Renal pelvis (tissue), 4 donors: ENCODE measurements around the gene PLPPR2. TPM values are rescaled to one million over a fixed set of nuclear protein-coding genes. Genes with fewer than 3 reads are reported as not detected.
"Not testable (repeated sequence)": the region's sequence is repeated elsewhere in the genome, so short reads cannot be mapped to it uniquely, and the experiment has no call there.

Experiments
- DNase-seq: peaks from one replicate; pipeline ENCODE4 v3.0.0-alpha.2; 2013
- polyA plus RNA-seq, 3 donors: library from polyadenylated mRNA; unstranded; fragments of 120-200 nt; gene quantifications; one replicate each; pipeline ENCODE4 v1.2.1, GENCODE V29; 2013; ENCODE audit not compliant: insufficient read length in 3 of 3

Gene PLPPR2
- polyA plus RNA-seq, 3 donors, result 13.6 to 16.0 (median 15.9) TPM

DNA sequence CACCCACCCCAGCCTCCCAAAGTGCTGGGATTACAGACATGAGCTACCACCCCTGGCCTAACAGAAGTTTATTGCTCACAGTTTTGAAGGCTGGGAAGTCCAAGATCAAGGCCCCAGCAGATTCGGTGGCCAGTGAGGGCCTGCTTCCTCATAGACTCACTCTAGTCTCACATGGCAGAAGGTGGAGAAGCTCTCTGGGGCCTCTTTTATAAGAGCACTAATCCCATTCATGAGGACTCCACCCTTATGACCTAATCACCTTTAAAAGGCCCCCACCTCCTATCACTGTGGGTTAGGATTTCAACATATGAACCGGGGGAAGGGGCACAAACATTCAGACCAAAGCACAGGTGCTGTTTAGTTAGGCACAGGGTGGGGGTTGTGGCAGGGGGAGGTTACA, 12.3 kb downstream of the PLPPR2 start:
- DNase-seq, result no peak

DNA sequence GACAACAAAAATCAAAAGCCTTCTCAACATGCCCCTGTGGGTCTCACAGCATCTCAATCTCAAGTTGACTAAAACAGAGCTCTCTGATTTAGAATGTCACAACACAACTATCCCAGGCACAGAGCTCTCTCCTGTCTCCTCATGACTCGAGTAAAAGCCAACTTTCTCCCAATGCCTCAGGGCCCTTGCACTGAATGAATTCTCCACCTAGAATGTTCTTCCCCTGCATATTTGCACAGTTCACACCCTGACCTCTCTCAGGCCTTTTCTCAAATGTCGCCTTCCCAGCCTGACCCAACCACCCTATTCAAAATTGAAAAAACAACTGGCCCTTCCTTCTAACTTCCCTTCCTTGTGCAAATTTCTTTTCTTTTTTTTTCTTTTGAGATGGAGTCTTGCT, 15.5 kb downstream of the PLPPR2 start:
- DNase-seq, result no peak

DNA sequence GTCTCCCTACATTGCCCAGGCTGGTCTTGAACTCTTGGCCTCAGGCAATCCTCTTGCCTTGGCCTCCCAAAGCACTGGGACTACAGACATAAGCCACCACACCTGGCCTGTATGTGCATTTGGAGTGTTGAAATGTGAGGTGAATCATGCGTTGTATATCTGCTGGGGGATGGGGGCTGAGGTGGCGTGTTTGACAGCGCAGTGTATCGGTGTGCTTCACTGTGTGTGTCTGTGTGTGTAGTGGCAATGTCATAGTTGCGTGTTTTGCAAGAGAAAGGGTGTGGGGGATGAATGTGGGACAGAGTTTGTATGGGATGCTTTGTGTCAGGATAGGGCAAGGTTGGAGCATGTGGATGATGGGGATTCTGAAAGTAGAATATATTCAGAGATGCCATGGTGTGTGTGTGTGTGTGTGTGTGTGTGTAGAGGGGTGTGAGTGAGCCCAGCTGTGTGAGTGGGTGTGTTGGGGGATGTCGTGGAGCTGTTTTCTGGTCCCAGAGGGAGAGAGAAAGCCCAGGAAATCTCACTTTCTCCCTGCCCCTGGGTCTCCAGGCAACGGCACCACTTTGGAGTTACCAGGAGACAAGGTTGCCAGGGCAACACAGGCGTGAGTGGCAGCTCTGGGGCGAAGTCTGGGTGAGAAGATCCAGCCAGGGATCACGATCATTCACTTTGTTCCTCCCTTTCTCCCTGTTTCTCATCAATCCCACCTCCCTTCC, 18.1 kb downstream of the PLPPR2 start:
- no peak for DNase-seq

DNA sequence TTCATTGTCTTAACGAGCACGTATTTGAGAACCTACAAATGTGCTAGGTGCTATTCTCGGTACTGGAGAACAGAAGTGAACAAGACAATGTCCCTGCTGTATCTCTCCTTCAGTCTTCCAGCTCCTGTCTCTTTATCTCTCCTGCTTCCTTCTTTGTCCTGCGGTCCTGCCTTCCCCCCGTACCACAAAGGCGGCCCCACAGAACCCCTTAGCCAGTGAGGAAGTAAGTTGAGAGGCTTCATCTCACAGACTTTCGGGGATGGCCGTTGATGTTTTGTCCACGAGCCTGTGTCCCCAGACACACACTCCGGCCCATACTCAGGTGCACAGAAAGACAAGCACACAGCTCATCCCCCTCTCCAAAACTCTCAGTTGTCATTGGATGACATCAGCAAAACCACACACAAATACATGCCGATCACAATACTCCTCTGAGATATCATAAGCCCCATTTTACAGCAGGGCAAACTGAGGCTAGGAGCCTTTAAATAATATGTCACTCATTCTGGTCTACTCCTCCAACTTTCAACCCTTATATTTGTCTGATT, 18.7 kb downstream of the PLPPR2 start:
- DNase-seq, result no peak

DNA sequence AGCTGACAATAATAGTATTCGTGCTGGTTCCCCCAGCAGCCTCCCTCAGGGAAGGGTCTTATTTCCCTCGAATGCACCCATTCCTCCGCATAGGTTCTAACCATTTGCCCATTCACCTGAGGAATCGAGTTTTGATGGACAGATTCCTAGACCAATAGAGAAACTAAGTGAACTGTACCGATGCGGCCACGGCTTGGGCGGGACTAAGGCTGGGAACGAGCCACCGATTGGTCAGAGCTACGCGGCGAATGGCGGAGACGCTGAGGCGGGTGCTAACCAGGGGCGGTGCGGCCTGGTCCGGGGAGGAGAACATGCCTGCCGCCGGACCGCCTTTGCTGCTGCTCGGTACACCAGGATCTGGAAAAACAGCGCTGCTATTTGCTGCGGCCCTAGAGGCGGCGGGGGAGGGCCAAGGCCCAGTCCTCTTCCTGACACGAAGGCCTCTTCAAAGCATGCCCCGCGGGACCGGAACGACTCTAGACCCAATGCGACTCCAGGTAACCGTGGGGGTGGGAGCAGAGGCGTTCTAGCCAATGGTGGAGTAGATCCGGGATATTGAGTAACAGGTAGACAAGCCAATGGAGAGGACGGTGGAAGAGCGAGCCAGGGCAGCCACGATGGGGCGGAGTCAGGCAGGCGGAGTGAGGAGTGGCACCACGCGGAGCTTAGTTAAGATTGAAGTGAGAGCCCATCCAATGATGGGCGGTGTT, 19.4 kb downstream of the PLPPR2 start, which contains the start of gene SWSAP1:
Gene SWSAP1, plus strand, starts transcription at position 234 of the 710 bp plus-strand sequence. Its CDS starts 15 bp downstream, at position 249.
- peak; percentile 100 for DNase-seq

DNA sequence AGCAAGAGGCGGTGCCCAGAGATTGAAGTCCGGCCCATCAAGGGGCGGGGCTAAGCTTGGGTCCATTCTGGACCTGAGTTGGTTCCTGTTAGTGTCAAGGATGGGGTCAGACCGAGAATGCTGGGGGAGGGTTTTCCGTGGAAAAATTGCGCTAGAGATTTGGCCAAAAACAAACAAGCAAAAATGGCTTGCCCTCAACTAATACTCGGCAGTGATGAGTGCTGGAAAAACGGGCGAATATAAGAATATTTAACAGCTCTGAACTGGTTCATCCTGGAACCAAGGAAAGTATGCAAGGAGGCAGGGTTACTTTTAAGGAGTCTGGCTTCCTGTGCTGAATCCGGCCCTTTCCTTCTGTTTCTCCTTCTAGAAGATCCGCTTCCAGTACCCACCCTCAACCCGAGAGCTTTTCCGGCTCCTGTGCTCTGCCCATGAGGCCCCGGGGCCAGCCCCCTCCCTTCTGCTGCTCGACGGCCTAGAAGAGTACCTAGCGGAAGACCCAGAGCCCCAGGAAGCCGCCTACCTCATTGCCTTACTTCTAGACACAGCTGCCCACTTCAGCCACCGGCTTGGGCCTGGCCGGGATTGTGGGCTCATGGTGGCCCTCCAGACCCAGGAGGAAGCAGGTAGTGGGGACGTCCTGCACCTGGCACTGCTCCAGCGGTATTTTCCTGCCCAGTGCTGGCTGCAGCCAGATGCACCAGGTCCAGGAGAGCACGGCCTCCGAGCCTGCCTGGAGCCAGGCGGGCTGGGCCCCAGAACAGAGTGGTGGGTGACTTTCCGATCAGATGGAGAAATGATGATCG, 20.1 kb downstream of the PLPPR2 start:
- DNase-seq, result no peak

DNA sequence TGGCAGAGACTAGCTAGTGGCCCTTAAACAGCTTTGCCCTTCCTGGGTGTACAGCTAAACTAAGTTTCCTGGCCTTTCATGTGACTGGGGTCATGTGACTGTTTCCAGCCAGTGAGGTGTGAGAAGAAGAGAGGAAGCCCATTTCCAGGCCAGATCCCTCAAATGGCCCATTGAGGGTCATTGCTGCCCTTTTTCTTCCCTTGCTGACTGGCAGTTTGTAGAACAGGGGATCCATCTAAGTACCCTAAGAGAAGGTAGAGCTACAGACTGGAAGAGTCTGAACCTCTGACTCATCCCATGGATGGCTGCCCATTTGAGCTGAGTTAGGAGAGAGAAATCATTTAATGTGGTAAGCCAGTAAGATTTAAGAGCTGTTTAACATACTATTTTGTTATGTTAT, 22.0 kb downstream of the PLPPR2 start:
- DNase-seq, result no peak

DNA sequence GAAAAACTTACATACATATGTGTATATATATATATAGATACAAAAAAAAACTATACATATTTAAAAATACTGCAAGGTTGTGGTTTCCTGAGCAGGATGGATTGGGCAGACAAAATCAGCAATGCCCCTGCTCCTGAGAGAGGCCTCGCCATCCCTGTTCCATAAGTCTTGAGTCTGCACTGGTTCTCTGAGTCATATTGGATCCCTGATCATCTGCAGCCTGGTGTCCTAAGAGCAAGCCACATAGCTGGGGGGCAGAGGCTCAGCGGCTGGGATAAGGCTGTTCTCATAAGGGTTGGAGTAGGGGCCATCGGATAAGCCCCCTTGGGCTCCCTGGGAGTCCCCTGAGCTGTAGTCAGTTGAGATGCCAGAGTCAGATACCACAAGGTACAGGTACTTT, 22.5 kb downstream of the PLPPR2 start:
- DNase-seq, result no peak

DNA sequence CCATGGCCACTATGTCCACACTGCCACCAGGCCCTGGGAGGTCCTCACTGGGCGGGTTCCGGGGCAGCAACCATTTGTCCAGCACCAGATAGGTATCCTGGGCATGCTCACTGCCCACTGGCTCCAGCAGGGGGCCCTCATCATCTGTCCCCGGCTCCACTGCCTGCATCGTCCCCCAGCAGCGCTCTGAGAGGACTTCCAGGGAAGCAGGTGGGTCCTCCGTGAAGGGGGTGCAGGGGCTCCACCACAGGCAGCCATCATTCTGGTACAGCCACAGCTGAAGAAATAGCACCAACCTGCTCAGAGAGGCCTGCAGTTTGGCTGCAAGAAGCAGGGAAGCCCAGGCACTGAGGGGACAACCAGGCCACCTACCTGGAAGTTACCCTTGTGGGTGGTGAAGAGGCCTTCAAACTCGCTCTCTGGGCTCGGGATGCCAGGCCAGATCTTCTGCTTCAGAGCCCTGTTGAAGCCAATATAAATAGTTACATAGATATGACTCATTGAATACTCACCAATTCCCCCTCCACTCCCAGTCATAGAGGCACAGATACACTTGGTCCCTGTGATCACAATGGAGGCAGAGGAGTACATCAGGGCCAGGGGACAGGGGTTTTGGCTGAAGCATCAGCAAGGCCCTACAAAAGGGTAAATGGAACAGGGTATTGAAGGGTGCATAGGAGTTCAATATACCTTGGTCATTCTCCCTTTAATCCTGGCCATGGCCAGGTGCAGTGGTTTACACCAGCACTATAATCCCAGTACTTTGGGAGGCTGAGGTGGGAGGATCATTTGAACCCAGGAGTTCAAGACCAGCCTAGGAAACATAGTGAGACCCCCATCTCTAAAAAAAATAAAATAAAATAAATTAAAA, 23.3 kb downstream of the PLPPR2 start:
- no peak for DNase-seq

DNA sequence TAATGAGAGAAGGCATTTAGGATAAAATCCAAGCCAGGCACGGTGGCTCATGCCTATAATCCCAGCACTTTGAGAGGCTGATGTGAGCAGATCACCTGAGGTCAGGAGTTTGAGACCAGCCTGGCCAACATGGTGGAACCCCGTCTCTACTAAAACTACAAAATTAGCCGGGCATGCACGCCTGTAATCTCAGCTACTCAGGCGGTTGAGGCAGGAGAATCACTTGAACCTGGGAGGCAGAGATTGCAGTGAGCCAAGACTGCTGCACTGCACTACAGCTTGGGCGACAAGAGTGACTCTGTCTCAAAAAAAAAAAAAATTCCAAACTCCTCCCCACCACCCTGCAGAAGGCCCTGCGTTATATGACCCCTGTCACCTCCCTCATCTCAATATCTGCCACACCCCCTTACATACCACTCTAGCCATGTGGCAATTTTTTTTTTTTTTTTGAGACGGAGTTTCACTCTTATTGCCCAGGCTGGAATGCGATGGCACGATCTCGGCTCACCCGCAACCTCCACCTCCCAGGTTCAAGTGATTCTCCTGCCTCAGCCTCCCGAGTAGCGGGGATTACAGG, 24.1 kb downstream of the PLPPR2 start:
- DNase-seq, result not testable (repeated sequence)

DNA sequence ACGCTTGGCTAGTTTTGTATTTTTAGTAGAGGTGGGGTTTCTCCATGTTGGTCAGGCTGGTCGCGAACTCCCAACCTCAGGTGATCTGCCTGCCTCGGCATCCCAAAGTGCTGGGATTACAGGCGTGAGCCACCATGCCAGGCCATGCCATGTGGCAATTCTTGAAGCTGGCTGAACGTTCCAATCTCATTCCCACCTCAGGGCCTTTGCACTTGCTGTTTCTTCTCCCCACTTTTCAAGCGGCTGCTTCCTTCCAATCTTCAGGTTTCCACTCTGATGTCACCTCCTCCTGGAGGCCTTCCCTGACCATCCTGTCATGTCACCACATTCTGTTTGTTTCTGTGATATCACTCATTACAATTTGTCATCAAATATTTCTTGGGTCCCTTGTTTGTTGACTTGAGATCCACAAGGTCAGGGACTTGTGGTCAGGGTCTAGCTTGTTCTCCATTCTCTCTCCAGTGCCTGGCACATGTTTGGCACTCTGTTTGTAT, 24.7 kb downstream of the PLPPR2 start:
- no peak for DNase-seq

DNA sequence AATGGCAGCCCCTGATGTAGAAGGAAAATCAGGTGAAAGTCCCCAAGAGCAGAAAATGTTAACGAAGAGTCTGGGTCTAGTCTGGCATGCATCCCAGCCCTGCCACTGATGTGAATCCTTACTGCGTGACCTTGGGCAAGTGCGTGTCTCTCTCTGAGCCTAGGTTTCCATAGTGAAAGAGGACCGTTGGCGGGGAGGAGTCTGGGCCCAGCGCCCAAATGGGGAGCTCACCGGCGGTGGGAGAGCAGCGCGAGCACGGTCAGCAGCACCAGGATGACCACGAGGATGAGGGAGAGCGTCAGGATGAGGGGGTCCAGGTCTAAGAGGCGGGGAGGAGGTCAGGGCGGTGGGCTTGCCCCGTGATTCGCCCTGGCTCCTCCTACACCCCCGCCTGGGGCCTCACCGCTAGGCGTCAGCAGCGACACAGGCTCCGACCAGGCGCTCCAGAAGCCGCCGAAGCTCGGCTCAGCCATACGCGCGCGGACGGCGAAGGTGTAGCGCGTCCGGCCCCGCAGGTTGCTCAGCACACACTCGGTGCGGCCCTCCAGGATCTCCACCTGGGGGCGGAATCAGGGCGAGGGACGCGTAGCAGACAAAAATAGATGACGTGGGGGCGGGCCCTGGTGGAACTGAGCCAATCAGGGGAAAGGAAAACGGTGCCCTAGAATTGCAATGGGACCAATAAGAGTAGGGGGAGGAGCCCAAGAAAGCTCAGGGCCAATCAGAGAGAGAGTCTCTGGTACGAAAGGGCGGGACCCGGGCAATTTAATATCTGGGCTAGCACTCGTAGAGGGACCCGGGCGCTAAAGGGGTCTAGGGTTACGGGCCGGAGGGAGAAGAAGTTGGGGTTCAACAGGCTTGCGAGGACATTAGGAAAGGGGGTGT, 25.7 kb downstream of the PLPPR2 start:
- peak; percentile 98 for DNase-seq

DNA sequence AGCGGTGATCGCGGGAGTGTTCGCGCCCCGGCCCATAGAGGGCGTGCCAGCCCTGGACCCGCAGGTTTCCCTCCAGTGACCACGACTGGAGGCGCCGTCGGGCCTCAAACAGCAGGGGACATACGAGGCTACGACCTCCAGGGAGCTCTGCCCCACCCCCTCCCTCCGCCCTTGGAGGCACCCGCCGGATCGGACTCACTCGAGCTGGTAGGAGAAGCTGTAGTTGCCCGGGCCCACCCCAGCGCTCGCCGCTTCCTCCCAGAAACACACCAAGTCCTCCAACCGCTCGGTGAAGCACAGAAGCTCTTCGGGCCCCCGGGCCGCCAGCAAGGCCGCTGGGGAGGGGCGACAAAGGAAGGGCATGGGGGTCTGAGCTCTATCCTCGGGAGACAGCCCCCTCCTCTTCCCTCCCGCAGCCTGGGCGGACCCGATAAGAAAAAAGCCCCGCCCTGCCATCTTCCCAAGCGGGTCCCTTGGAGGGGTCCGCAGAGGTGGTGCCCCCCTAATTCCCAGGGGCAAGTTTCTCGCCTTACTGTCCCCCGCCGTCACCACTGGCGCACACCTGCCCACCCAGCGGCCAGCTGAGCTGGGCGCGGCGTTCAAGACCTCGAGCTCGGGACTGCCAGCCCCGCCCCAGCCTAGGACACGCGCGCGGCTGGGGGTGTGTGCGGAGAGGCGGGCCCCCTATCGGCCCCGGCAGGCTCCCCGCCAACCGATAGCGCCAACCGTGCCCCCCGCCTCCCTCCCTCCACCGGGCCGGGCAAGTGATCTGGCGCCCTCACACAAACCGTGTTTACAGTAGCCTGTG, 27.9 kb downstream of the PLPPR2 start:
- no peak for DNase-seq

DNA sequence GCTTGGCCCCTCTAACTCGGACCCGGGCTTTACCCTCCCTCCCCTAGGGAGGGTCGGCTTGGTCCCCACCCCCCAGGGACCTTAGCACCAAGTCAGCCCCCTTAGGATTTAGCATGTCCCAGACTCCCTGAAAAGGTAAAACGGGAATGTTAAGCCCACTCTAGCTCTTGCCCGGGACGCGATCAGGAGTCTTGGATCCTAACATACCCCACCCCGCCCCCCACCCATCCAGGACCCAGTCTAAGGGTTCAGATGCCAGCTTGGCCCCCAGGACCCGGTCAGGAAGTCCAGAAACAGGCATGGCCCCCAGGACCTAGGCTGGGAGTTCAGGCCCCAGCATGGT, 28.4 kb downstream of the PLPPR2 start:
- no peak for DNase-seq

DNA sequence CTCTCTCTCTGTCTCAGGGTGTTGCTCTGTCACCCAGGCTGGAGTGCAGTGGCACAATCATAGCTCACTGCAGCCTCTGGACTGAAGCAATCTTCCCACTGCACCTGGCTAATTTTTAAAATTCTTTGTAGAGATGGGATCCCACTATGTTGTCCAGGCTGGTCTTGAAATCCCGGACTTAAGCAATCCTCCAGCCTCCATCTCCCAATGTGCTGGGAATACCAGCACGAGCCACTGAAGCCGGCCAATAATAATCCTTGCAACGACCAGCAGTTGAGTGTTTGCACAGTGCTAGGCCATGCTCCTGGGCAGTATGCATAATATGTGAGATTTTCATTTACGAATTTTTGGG, 29.5 kb downstream of the PLPPR2 start:
- DNase-seq, result no peak

DNA sequence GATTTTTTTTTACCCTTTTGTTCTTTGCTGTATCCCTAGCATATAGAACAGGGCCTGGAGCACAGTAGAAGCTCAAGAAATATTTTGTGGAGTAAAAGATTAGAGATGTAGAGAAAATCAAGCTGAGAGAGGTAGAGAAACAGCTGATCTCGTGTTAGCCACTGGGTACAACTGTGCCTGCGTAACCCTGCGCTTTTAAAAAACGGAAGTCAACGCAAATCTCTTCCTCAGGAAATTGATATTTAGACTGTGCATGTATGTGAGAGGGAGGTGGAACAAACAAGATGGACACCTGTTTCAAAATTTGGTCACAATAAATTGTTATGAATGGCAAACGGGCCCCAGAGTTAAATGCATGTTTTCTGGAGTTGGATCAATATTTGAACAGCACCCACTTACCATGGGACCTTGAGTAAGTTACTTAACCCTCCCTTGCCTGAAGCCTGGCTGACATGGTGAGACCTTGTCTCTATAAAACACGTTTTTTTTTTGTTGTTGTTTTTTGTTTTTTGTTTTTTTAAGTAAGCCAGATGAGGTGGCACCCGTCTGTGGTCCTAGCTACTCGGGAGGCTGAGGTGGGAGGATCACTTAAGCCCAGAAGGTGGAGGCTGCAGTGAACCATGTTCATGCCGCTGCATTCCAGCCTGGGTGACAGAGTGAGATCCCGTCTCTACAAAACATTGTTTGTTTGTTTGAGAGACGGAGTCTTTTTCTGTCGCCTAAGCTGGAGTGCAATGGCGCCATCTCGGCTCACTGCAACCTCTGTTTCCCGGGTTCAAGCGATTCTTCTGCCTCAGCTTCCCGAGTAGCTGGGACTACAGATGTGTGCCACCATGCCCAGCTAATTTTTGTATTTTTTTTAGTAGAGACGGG, 32.2 kb downstream of the PLPPR2 start:
- DNase-seq, result no peak

DNA sequence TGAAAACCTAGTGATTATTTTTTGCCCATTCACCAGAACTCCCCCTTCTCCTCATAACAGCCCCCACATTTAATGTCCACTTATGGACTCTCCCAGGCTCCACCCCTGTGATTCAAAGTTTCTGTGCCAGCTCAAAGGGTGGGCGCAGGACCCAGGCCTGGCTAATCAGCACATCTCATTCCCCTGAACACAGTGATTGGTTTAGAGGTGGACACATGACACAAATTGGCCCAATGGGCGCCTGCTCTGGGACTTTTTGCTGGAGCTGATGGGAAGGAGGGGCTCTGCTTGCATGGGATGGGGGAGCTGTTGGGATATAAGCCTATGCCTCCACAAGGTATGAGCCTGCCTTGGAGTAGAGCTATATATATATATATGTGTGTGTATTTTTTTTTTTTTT, 35.1 kb downstream of the PLPPR2 start:
- DNase-seq, result no peak
